HG03457 (cell line): ENCODE data around the gene TSPAN18.

Experiments used
- ATAC-seq: cut with Tn5 transposase; IDR thresholded peaks from one replicate; pipeline ENCODE4 v1.9.1; 2021; ENCODE audit warnings: moderate number of reproducible peaks; ENCODE audit not compliant: unreplicated experiment

The TSPAN18 gene

DNA sequence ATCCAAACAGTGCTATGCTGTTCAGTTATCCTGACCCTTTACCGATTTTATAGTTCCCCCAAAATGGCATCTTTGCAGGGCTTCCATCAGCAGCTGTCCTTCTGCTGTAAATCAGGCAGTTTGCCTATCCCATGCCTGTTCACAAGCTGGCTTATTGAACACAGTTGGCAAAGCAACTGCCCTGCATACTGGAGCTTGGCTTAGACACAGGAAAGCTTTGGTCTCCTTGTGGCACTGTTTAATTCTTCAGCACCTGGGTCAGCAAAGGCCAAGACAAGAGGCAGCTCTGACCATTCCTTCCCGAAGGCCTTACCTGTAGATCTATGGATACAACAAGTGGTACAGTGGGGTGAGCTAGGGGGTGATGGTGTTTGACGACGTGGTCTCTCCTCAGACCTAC, 32.2 kb downstream of the TSPAN18 start:
- ATAC-seq, result no peak

- ATAC-seq, result no peak
Observed at GRCh38 chr11:44759743-44760476, 33.1 kb downstream of the TSPAN18 start.

DNA sequence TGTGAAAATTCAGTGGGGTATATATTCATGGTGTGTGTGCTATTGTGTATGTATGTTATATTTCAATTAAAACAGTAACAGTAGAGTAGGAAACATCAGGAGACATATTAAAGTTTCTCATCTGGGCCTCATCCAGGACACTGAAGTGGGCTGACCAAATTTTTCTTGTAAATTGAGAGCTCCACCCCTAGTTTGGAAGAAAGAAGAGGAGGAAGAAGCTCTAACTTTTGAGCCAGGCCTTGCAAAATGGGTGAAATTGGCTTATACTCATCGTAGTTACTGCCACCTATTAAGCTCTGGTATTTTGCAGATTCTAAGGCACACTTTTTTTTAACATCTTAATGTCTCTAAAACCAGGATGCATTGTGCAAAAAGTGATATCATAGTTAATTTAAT, 33.7 kb downstream of the TSPAN18 start:
- ATAC-seq, result no peak

- no peak for ATAC-seq
Observed at GRCh38 chr11:44760917-44761550, 34.3 kb downstream of the TSPAN18 start.

GRCh38 chr11:44761551-44761961, 34.8 kb downstream of the TSPAN18 start:
- no peak for ATAC-seq

DNA sequence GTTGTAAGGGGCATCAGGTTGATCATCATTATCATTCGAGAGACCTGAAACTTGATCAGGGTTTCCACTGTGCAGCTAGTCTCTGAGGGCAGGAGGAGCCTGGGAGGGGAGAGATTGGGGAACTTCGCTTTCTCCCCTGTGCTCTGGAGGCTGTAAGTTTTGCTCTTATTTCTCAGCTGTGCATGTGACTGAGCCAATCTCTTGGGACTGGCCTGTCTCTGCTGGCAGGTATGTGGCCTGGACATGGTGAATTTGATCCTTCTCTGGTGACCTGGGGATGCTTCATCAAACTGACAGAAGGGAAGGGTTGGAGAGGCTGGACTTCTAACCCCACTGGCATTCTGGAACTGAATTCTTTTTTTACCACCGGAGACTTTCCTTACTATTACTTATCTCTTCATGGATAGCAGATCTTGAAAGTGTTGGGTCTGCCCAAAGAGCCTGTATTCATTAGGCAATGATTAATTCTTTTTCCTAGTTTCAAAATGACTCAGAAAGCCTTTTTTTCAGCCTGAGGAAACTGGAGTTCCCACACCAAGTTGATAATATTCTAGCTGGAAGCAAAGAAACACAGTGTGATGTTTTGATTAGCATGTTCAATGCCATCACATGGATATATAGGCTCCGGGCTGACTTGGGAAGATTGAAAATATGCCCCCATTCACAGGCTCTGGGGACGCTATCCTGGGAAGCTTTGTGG, 36.5 kb downstream of the TSPAN18 start:
- ATAC-seq, result no peak

DNA sequence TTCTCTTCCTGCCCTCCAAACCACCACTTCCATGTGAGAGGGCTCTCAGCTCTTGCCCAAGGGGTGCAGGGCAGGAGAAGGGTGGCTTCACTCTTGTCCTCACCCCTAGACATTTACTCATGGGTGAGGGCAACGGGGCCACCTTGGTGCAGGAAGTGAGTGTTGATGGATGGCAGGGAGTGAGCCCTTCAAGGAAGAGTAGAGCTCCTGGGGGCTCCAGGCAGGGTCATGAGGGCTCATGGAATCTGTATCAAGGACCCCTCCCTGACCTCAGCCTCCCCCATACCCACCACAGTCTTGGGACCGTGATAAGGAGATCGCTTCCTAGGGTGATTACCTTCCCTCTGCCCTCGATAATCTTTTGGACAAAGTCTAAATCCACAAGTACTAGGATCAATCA, 37.8 kb downstream of the TSPAN18 start:
- ATAC-seq, result no peak

- ATAC-seq, result no peak
Observed at GRCh38 chr11:44765026-44765595, 38.3 kb downstream of the TSPAN18 start.

DNA sequence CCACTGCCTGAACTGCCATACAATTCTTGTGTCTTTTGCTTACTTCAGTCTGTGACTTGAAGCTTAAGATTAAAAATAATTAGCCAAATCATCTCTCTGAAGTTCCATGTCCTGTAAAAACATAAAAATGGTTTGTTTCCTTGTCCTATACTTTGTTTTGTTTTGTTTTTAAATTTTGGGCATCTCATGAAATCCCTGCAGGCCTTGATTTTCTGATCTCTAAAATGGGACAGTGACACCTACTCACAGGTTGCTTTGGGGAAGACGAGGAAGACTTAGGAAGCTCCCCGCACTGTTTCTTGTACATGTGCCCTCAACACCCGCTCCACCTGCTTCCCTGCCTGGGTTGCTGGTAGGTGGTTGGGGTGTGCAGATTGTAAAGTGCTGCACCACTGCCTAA, 38.9 kb downstream of the TSPAN18 start:
- no peak for ATAC-seq

GRCh38 chr11:44766112-44766971, 39.6 kb downstream of the TSPAN18 start:
- no peak for ATAC-seq

- ATAC-seq, result no peak
Observed at GRCh38 chr11:44766972-44767278, 40.2 kb downstream of the TSPAN18 start.

GRCh38 chr11:44767421-44767820, 40.7 kb downstream of the TSPAN18 start:
- no peak for ATAC-seq

- ATAC-seq, result no peak
Observed at GRCh38 chr11:44770401-44770800, 43.6 kb downstream of the TSPAN18 start.

DNA sequence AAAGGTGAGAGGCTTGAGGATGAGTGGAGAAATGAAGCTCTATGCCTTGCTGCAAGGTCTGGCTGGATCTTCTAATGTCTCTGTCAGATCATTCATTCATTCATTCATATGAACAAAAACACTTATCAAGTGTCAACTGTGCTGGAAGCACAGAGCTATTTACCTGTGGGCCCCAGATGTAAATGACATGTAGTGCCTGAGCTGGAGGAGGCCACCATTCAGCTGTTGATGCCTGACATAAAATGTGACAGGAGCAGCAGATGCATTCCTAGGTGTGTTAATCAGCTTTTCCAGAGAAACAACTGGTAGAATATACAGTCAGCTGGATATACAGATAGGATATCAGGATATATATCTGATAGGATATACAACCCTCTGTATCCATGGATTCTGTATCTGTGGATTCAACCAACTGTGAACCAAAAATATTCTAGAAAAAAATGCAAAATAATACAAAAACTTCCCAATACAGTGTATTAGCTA, 44.5 kb downstream of the TSPAN18 start:
- ATAC-seq, result no peak

GRCh38 chr11:44771841-44772240, 45.1 kb downstream of the TSPAN18 start:
- no peak for ATAC-seq

GRCh38 chr11:44773351-44773965, 46.7 kb downstream of the TSPAN18 start:
- no peak for ATAC-seq

DNA sequence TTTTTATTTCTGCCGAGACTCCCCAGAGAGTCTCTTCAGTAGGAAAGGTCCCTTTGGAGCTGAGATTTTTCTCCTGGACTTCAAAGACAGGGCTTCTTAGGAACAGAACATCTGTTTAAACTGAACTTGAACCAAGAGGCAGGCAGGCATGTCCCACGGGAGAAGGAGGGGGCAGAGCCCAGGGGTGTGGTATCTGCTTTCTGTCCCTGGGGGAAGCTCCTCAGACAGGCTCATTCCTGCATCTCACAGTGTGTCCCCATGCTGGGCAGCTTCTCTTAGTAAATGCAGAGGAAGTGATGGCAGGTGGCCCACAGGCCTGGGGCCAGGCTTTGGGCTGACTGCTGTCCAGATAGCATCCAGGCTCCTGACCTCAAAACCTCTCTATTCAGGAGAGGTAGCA, 47.3 kb downstream of the TSPAN18 start:
- no peak for ATAC-seq

DNA sequence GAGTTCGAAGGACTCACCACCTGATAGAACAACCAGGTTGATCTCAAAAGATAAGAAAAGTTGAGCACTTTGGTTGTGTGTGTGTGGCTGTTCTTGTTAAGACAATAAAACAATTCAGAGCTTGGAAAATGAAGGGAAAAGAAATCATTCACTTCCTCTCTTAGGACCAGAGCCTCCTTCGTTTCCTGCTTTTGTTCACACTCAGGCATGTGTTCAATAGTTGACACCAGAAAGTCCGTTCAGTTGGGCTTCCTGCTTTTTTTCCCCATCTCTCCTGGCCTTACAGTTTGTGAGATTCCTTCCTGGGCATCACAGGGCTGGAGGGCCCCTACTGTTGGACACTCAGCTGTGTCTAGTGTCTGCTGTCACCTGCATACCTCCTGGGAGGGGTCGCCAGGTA, 48.0 kb downstream of the TSPAN18 start:
- ATAC-seq, result no peak

GRCh38 chr11:44775366-44775984, 48.7 kb downstream of the TSPAN18 start:
- ATAC-seq, result no peak

DNA sequence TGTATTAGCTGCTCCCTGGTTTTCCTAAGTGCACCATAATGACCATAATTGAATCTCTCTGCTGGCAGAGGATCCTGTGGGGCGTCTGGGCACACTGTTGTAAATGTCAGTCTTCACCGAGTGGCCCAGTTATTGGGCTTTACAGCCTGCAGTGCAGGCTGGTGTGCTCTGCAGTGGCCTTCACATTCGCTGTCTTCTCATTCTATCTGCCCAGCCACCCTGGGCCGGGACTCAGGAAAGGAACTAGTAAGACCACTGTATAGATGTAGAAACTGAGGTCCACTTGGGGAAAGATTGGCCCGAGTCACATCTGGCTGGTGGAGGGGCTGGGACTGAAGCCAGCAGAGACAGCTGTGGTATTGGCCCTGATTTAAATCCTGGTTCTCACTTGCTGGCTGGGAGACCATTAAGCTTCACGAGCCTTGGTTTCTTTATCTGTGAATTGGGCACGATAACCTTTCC, 49.3 kb downstream of the TSPAN18 start:
- no peak for ATAC-seq
